ENCODE results near the gene SLC25A18. TPM values are rescaled to one million over a fixed set of nuclear protein-coding genes. Genes with fewer than 3 reads are reported as not detected.

Gene SLC25A18
- total RNA-seq, 1 donor from 2014 or later: 0.60 TPM

DNA sequence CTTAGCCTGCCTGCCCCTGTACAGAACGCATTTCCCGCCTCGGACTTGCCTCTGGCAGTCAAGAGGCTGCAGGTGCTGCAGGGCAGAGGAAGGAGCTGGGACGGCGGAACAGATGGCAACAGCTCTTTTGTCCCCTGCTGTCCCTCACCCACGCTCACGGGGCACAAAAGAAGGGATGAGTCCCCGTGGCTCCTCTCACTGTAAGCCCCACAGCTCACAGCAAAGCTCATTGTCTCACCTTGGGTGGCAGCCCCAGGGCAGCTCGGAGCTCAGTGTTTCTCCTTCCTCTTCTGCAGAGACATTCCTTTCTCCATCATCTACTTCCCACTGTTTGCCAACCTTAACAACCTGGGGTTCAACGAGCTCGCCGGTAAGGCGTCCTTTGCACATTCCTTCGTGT is 24.3 kb downstream of the SLC25A18 start:
- H3K27ac Mint-ChIP-seq: no peak overlapping the region
- H3K36me3 Mint-ChIP-seq: peaks cover 13% of the 10 kb centered on the region

GRCh38 chr22:17588606-17589005 is 25.3 kb downstream of the SLC25A18 start:
- no peaks in the 10 kb centered on the region for H3K4me1 Mint-ChIP-seq
- H3K36me3 Mint-ChIP-seq: peaks cover 20% of the 10 kb centered on the region
- TF ChIP-seq CTCF (IDR thresholded peaks at IDR 0.05; ENCODE audit: unreplicated experiment): no peak
- no peaks in the 10 kb centered on the region for H3K27me3 Mint-ChIP-seq (ENCODE audit: low read depth)
- H3K4me3 Mint-ChIP-seq: no peak overlapping the region
- no peak overlapping the region for H3K27ac Mint-ChIP-seq
- no peaks in the 10 kb centered on the region for H3K9me3 Mint-ChIP-seq
- no peak for DNase-seq (ENCODE audit: low spot score in 2 of 2, unreplicated experiment in 2 of 2)

More for the DNA sequence above, 24.3 kb downstream of the SLC25A18 start:
- no peak for DNase-seq (ENCODE audit: low spot score in 2 of 2, unreplicated experiment in 2 of 2)
- Mint-ChIP-seq H3K4me3 (no peak overlapping the region), H3K4me1 (no peaks in the 10 kb centered on the region), H3K9me3 (no peaks in the 10 kb centered on the region), H3K27me3 (ENCODE audit: low read depth) (no peaks in the 10 kb centered on the region)
- TF ChIP-seq CTCF (IDR thresholded peaks at IDR 0.05; ENCODE audit: unreplicated experiment): no peak

DNA sequence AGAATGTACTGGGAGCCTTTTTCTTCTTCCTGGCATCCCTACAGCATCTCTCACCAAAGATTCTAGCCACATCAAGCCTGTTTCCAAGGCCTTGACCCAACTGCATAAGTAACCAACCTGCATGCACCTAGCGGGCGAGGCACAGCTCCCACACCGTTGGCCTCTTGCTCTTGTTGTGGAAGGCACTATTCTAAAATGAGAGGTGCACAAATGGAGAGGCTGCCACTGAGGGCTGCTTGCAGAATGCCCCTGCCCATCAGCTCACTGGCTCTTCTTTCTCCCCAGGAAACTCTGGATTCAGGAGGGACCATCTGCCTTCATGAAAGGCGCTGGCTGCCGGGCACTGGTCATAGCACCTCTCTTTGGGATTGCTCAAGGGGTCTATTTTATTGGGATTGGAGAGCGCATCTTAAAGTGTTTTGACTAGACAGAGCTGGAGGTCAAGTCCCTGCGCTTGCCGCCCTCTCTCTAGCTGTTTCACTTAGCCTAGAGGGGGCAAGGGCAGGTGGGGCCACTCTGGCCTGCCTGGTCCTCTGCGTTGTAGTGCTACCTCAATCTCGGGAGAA is 26.6 kb downstream of the SLC25A18 start:
- Mint-ChIP-seq H3K27ac (no peak overlapping the region), H3K36me3 (peaks cover 29% of the 10 kb centered on the region), H3K4me1 (no peaks in the 10 kb centered on the region), H3K27me3 (ENCODE audit: low read depth) (no peaks in the 10 kb centered on the region), H3K9me3 (no peaks in the 10 kb centered on the region), H3K4me3 (no peak overlapping the region)
- TF ChIP-seq CTCF (IDR thresholded peaks at IDR 0.05; ENCODE audit: unreplicated experiment): no peak
- DNase-seq (ENCODE audit: low spot score in 2 of 2, unreplicated experiment in 2 of 2): no peak

GRCh38 chr22:17590586-17590985 is 27.3 kb downstream of the SLC25A18 start:
- no peaks in the 10 kb centered on the region for H3K27me3 Mint-ChIP-seq (ENCODE audit: low read depth)
- H3K9me3 Mint-ChIP-seq: no peaks in the 10 kb centered on the region
- H3K4me1 Mint-ChIP-seq: no peaks in the 10 kb centered on the region
- H3K36me3 Mint-ChIP-seq: peaks cover 34% of the 10 kb centered on the region
- TF ChIP-seq CTCF (IDR thresholded peaks at IDR 0.05; ENCODE audit: unreplicated experiment): no peak
- no peak for DNase-seq (ENCODE audit: low spot score in 2 of 2, unreplicated experiment in 2 of 2)
- H3K27ac Mint-ChIP-seq: no peak overlapping the region
- H3K4me3 Mint-ChIP-seq: no peak overlapping the region

- Mint-ChIP-seq H3K9me3 (peaks cover 5% of the 10 kb centered on the region), H3K4me3 (no peak overlapping the region), H3K27me3 (ENCODE audit: low read depth) (no peaks in the 10 kb centered on the region), H3K36me3 (peaks cover 44% of the 10 kb centered on the region), H3K4me1 (no peaks in the 10 kb centered on the region), H3K27ac (no peak overlapping the region)
- TF ChIP-seq CTCF (IDR thresholded peaks at IDR 0.05; ENCODE audit: unreplicated experiment): no peak
- DNase-seq (ENCODE audit: low spot score in 2 of 2, unreplicated experiment in 2 of 2): no peak
These were observed 28.9 kb downstream of the SLC25A18 start for GRCh38 chr22:17592201-17592600.

DNA sequence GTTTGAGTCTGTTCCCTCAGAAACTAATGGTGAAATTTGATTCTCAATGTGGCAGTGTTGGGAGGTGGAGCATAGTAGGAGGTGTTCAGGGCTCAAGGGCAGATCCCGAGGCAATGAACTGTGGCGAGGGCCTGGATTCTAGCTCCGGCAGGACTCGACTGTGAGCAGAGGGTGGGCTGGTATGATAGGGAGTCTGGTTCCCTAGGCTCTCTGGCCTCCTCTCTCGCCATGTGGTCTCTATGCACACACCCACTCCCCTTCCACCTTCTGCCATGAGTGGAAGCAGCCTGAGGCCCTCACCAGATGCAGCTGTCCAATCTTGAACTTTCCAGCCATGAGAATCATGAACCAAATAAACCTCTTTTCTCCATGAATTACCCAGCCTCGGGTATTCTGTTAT is 32.9 kb downstream of the SLC25A18 start:
- no peaks in the 10 kb centered on the region for H3K4me1 Mint-ChIP-seq

More for the DNA sequence above, 32.9 kb downstream of the SLC25A18 start:
- Mint-ChIP-seq H3K27ac (no peak overlapping the region), H3K36me3 (peaks cover 57% of the 10 kb centered on the region), H3K4me3 (no peak overlapping the region), H3K27me3 (ENCODE audit: low read depth) (no peaks in the 10 kb centered on the region), H3K9me3 (peaks cover 5% of the 10 kb centered on the region)
- TF ChIP-seq CTCF (IDR thresholded peaks at IDR 0.05; ENCODE audit: unreplicated experiment): no peak
- DNase-seq (ENCODE audit: low spot score in 2 of 2, unreplicated experiment in 2 of 2): no peak
